GM12873 (cell line): ENCODE measurements around the gene ZMIZ1.

ENCODE experiments used
- CTCF ChIP-seq: IDR thresholded peaks from 2 replicates; pipeline ENCODE4 v1.5.1; 2012; ENCODE audit warnings: low read depth, mild to moderate bottlenecking, moderate library complexity, low read length, control low read depth; ENCODE audit not compliant: insufficient read depth; ENCODE audit errors: missing control alignments

ZMIZ1 gene

GRCh38 chr10:79065091-79065551 lies 3.6 kb upstream of the ZMIZ1 start:
- no peak for TF ChIP-seq CTCF

- no peak for TF ChIP-seq CTCF
Measured at GRCh38 chr10:79065853-79066252, 2.9 kb upstream of the ZMIZ1 start.

GRCh38 chr10:79066411-79067240 lies 2.1 kb upstream of the ZMIZ1 start:
- TF ChIP-seq CTCF, result peak; percentile 25

GRCh38 chr10:79067241-79068202 lies 1.2 kb upstream of the ZMIZ1 start:
- TF ChIP-seq CTCF, result no peak

- TF ChIP-seq CTCF, result no peak
Measured at GRCh38 chr10:79068203-79068561, 584 bp upstream of the ZMIZ1 start.

- no peak for TF ChIP-seq CTCF
Measured at GRCh38 chr10:79069325-79070080, 737 bp downstream of the ZMIZ1 start.
